GM23338 (cell line): ENCODE measurements around the gene GPR61. TPM values are rescaled to one million over a fixed set of nuclear protein-coding genes. Genes with fewer than 3 reads are reported as not detected.

ENCODE experiments used
- CREB1 ChIP-seq: fragments of 250-450 bp; sonication (Bioruptor Pico); IDR thresholded peaks from 2 replicates; pipeline ENCODE4 v1.5.0; 2020; ENCODE audit warnings: low read depth, mild to moderate bottlenecking, moderate library complexity
- EZH2 ChIP-seq: fragments of 200-600 bp; sonication (generic); IDR thresholded peaks from one replicate; pipeline ENCODE4 v1.8.0; 2017; ENCODE audit warnings: antibody characterized with exemption, mild to moderate bottlenecking, low read depth; ENCODE audit not compliant: unreplicated experiment
- EZH2phosphoT487 ChIP-seq: fragments of 200-600 bp; sonication (generic); IDR thresholded peaks from one replicate; pipeline ENCODE4 v1.8.1; 2018; ENCODE audit warnings: antibody characterized with exemption; ENCODE audit not compliant: unreplicated experiment
- JUNB ChIP-seq: IDR thresholded peaks from one replicate; pipeline ENCODE4 v1.6.1; 2016; ENCODE audit warnings: antibody characterized with exemption; ENCODE audit not compliant: unreplicated experiment
- NANOG ChIP-seq: IDR thresholded peaks from 2 replicates; pipeline ENCODE4 v1.6.1; 2016; ENCODE audit warnings: antibody characterized with exemption, borderline replicate concordance
- STAT1 ChIP-seq: IDR thresholded peaks from one replicate; pipeline ENCODE4 v1.6.1; 2016; ENCODE audit warnings: antibody characterized with exemption; ENCODE audit not compliant: unreplicated experiment
- ZNF114 ChIP-seq: fragments of 250-450 bp; sonication (Bioruptor Pico); IDR thresholded peaks from 2 replicates; pipeline ENCODE4 v1.5.0; 2020; ENCODE audit warnings: mild to moderate bottlenecking, moderate library complexity
- ZNF331 ChIP-seq: fragments of 250-450 bp; sonication (Bioruptor Pico); IDR thresholded peaks from 2 replicates; pipeline ENCODE4 v1.5.0; 2020; ENCODE audit warnings: low read depth, mild to moderate bottlenecking, moderate library complexity
- polyA plus RNA-seq: library from polyadenylated mRNA; unstranded; fragments of >200 nt; fragmentation: Nextera tagmentation; extraction: Ambion mirVana; gene quantifications from 2 replicates; pipeline ENCODE4 v1.2.1, GENCODE V29; 2016
- total RNA-seq: library from RNA; depleted of rRNA; stranded (reverse); fragments of >200 nt; shearing (Covaris generic); gene quantifications from 2 replicates; pipeline ENCODE4 v1.2.3, GENCODE V29; 2014
- TF ChIP-seq, protein P1 (sequence below): fragments of 250-450 bp; sonication (Bioruptor Pico); IDR thresholded peaks from 2 replicates; pipeline ENCODE4 v1.5.0; 2020; ENCODE audit warnings: mild to moderate bottlenecking, moderate library complexity
- TF ChIP-seq, protein P2 (sequence below), 2 experiments: fragments of 200-600 bp in 1 of 2; sonication (generic) in 1 of 2; conservative IDR thresholded peaks; 2 replicates each; pipeline versions ENCODE4 v1.5.1 to v1.6.1; 2016 to 2017; ENCODE audit warnings: antibody characterized with exemption in 2 of 2, low read depth in 2 of 2, mild to moderate bottlenecking in 2 of 2, moderate library complexity in 1 of 2
- TF ChIP-seq, protein P3 (sequence below): IDR thresholded peaks from 2 replicates; pipeline ENCODE4 v1.6.1; 2016; ENCODE audit warnings: antibody characterized with exemption

Gene GPR61
- total and polyA plus RNA-seq, 2 experiments from 2014 or later = 0.13 TPM; not detected in 1

- TF ChIP-seq, protein P1, sequence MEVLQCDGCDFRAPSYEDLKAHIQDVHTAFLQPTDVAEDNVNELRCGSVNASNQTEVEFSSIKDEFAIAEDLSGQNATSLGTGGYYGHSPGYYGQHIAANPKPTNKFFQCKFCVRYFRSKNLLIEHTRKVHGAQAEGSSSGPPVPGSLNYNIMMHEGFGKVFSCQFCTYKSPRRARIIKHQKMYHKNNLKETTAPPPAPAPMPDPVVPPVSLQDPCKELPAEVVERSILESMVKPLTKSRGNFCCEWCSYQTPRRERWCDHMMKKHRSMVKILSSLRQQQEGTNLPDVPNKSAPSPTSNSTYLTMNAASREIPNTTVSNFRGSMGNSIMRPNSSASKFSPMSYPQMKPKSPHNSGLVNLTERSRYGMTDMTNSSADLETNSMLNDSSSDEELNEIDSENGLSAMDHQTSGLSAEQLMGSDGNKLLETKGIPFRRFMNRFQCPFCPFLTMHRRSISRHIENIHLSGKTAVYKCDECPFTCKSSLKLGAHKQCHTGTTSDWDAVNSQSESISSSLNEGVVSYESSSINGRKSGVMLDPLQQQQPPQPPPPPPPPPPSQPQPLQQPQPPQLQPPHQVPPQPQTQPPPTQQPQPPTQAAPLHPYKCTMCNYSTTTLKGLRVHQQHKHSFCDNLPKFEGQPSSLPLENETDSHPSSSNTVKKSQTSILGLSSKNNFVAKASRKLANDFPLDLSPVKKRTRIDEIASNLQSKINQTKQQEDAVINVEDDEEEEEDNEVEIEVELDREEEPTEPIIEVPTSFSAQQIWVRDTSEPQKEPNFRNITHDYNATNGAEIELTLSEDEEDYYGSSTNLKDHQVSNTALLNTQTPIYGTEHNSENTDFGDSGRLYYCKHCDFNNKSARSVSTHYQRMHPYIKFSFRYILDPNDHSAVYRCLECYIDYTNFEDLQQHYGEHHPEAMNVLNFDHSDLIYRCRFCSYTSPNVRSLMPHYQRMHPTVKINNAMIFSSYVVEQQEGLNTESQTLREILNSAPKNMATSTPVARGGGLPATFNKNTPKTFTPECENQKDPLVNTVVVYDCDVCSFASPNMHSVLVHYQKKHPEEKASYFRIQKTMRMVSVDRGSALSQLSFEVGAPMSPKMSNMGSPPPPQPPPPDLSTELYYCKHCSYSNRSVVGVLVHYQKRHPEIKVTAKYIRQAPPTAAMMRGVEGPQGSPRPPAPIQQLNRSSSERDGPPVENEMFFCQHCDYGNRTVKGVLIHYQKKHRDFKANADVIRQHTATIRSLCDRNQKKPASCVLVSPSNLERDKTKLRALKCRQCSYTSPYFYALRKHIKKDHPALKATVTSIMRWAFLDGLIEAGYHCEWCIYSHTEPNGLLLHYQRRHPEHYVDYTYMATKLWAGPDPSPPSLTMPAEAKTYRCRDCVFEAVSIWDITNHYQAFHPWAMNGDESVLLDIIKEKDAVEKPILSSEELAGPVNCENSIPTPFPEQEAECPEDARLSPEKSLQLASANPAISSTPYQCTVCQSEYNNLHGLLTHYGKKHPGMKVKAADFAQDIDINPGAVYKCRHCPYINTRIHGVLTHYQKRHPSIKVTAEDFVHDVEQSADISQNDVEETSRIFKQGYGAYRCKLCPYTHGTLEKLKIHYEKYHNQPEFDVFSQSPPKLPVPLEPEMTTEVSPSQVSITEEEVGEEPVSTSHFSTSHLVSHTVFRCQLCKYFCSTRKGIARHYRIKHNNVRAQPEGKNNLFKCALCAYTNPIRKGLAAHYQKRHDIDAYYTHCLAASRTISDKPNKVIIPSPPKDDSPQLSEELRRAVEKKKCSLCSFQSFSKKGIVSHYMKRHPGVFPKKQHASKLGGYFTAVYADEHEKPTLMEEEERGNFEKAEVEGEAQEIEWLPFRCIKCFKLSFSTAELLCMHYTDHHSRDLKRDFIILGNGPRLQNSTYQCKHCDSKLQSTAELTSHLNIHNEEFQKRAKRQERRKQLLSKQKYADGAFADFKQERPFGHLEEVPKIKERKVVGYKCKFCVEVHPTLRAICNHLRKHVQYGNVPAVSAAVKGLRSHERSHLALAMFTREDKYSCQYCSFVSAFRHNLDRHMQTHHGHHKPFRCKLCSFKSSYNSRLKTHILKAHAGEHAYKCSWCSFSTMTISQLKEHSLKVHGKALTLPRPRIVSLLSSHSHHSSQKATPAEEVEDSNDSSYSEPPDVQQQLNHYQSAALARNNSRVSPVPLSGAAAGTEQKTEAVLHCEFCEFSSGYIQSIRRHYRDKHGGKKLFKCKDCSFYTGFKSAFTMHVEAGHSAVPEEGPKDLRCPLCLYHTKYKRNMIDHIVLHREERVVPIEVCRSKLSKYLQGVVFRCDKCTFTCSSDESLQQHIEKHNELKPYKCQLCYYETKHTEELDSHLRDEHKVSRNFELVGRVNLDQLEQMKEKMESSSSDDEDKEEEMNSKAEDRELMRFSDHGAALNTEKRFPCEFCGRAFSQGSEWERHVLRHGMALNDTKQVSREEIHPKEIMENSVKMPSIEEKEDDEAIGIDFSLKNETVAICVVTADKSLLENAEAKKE = no peak
- TF ChIP-seq, protein P2, sequence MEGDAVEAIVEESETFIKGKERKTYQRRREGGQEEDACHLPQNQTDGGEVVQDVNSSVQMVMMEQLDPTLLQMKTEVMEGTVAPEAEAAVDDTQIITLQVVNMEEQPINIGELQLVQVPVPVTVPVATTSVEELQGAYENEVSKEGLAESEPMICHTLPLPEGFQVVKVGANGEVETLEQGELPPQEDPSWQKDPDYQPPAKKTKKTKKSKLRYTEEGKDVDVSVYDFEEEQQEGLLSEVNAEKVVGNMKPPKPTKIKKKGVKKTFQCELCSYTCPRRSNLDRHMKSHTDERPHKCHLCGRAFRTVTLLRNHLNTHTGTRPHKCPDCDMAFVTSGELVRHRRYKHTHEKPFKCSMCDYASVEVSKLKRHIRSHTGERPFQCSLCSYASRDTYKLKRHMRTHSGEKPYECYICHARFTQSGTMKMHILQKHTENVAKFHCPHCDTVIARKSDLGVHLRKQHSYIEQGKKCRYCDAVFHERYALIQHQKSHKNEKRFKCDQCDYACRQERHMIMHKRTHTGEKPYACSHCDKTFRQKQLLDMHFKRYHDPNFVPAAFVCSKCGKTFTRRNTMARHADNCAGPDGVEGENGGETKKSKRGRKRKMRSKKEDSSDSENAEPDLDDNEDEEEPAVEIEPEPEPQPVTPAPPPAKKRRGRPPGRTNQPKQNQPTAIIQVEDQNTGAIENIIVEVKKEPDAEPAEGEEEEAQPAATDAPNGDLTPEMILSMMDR (conservative IDR thresholded peaks at IDR 0.05; ENCODE audit: low read depth in 2 of 2) = no peak
- TF ChIP-seq NANOG = no peak
- no peak for TF ChIP-seq EZH2
- TF ChIP-seq ZNF331 (CRISPR knock-in tag) = no peak
- no peak for TF ChIP-seq STAT1
- TF ChIP-seq EZH2phosphoT487 = no peak
- TF ChIP-seq, protein P3, sequence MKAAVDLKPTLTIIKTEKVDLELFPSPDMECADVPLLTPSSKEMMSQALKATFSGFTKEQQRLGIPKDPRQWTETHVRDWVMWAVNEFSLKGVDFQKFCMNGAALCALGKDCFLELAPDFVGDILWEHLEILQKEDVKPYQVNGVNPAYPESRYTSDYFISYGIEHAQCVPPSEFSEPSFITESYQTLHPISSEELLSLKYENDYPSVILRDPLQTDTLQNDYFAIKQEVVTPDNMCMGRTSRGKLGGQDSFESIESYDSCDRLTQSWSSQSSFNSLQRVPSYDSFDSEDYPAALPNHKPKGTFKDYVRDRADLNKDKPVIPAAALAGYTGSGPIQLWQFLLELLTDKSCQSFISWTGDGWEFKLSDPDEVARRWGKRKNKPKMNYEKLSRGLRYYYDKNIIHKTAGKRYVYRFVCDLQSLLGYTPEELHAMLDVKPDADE = no peak
- no peak for TF ChIP-seq JUNB
- no peak for TF ChIP-seq ZNF114 (CRISPR knock-in tag)
- TF ChIP-seq CREB1 (CRISPR knock-in tag) = no peak
Measured at GRCh38 chr1:109509176-109510134, 30.2 kb upstream of the GPR61 start, which contains the start of gene AMIGO1 (continued).
